GM12878 (cell line): ENCODE measurements around the gene SLC34A1. TPM values are rescaled to one million over a fixed set of nuclear protein-coding genes. Genes with fewer than 3 reads are reported as not detected.

Experiments
- ATAC-seq: fragments of 200-7000 bp; cut with Tn5 transposase; 3 replicates; pipeline ENCODE4 v1.9.1; 2020; ENCODE audit warnings: mild to moderate bottlenecking, moderate library complexity
- BruUV-seq: library from RNA; stranded (reverse); fragments of 400-500 nt; replicated peaks from 2 replicates; lab custom pipeline; 2021; lab: Mats Ljungman, UMichigan
- CTCF ChIA-PET: fragments of 300-600 bp; sonication (Branson Sonifier 250); formaldehyde crosslinking; extraction: SDS; loops from one replicate; lab custom pipeline; 2021; ENCODE audit warnings: inconsistent platforms; lab: Yijun Ruan, JAX
- POLR2A ChIA-PET: fragments of 350-600 bp; formaldehyde crosslinking; extraction: SDS; loops from one replicate; lab custom pipeline; 2021; ENCODE audit warnings: inconsistent platforms; lab: Charles Lee
- RAD21 ChIA-PET: fragments of 300-600 bp; sonication (Branson Sonifier 250); formaldehyde crosslinking; loops from one replicate; lab custom pipeline; 2023; ENCODE audit warnings: antibody characterized with exemption; ENCODE audit not compliant: unreplicated experiment; lab: Charles Lee
- SMC1A ChIA-PET: fragments of 300-600 bp; sonication (Branson Sonifier 250); formaldehyde crosslinking; loops from one replicate; lab custom pipeline; 2023; ENCODE audit not compliant: unreplicated experiment, uncharacterized antibody; lab: Charles Lee
- DNase-seq: peaks from one replicate; pipeline ENCODE4 v3.0.0-alpha.2; 2011; ENCODE audit warnings: low read depth, low spot score
- FAIRE-seq: peaks from 3 replicates; lab custom pipeline; 2011; peaks lifted over from hg19 to GRCh38; lab: Jason Lieb, UNC
- H2AFZ ChIP-seq: 2 replicates; pipeline ENCODE4 v1.6.0; 2011; ENCODE audit warnings: low read depth, low read length, control low read depth; ENCODE audit not compliant: control insufficient read depth
- H3K27ac ChIP-seq: 2 replicates; pipeline ENCODE4 v1.5.1; 2011; ENCODE audit warnings: control low read depth; ENCODE audit not compliant: control insufficient read depth, insufficient read depth
- H3K27me3 ChIP-seq, 2 experiments: replicated peaks in 1 of 2; 2 replicates each; pipeline versions ENCODE4 v1.6.0 to v1.6.1; 2011; ENCODE audit warnings: low read length in 1 of 2; ENCODE audit not compliant: control insufficient read depth in 2 of 2, insufficient read depth in 2 of 2
- H3K36me3 ChIP-seq, 2 experiments: 2 replicates each; pipeline ENCODE4 v1.5.1; 2011; ENCODE audit warnings: low read length in 1 of 2; ENCODE audit not compliant: control insufficient read depth in 2 of 2, insufficient read depth in 2 of 2
- H3K4me1 ChIP-seq: 2 replicates; pipeline ENCODE4 v1.6.1; 2011; ENCODE audit warnings: mild to moderate bottlenecking, low read length, moderate library complexity, mixed read lengths; ENCODE audit not compliant: control insufficient read depth, insufficient read depth
- H3K4me2 ChIP-seq: 2 replicates; pipeline ENCODE4 v1.6.0; 2011; ENCODE audit warnings: control low read depth; ENCODE audit not compliant: control insufficient read depth, insufficient read depth
- H3K4me3 ChIP-seq: fragments of 200-600 bp; sonication (generic); 2 replicates; pipeline ENCODE4 v1.5.1; 2016
- H3K79me2 ChIP-seq: 2 replicates; pipeline ENCODE4 v1.6.0; 2011; ENCODE audit warnings: low read length; ENCODE audit not compliant: control insufficient read depth, insufficient read depth
- H3K9ac ChIP-seq: 2 replicates; pipeline ENCODE4 v1.8.0; 2011; ENCODE audit warnings: low read length, control low read depth, mixed read lengths; ENCODE audit not compliant: control insufficient read depth, insufficient read depth
- H3K9me3 ChIP-seq: replicated peaks from 3 replicates; pipeline ENCODE4 v1.5.1; 2011; ENCODE audit warnings: mild to moderate bottlenecking, low read length; ENCODE audit not compliant: control insufficient read depth, insufficient read depth
- H4K20me1 ChIP-seq: 2 replicates; pipeline ENCODE4 v1.6.0; 2011; ENCODE audit not compliant: control insufficient read depth, insufficient read depth
- BCL3 ChIP-seq: IDR thresholded peaks from 2 replicates; pipeline ENCODE4 v1.6.1; 2011; ENCODE audit warnings: borderline replicate concordance, low read depth, mild to moderate bottlenecking, moderate library complexity, low read length; ENCODE audit not compliant: insufficient read depth, poor library complexity, severe bottlenecking
- EGR1 ChIP-seq, 2 experiments: IDR thresholded peaks; 1 replicate in 1 of 2; 2 replicates in 1 of 2; pipeline ENCODE4 v1.6.1; 2011 to 2012; ENCODE audit warnings: low read depth in 2 of 2, low read length in 2 of 2, borderline replicate concordance in 1 of 2, mild to moderate bottlenecking in 1 of 2, moderate library complexity in 1 of 2
- NR2F1 ChIP-seq: fragments of 450-650 bp; conservative IDR thresholded peaks from 2 replicates; pipeline ENCODE4 v1.6.1; 2017; ENCODE audit warnings: mild to moderate bottlenecking
- WGBS: methylation state at CpG from one replicate; pipeline ENCODE4 v1.1.6; 2016; ENCODE audit warnings: low lambda C conversion rate; ENCODE audit not compliant: insufficient replicate concordance, insufficient coverage; ENCODE audit errors: missing lambda C conversion rate; 5-methylcytosine and 5-hydroxymethylcytosine counted together
- in situ Hi-C: fragments of 300-500 bp; cut with MboI; formaldehyde crosslinking; loops from 9 replicates; pipeline ENCODE4 v1.14.3; 2018; ENCODE audit warnings: mixed read lengths
- intact Hi-C: fragments of 100-400 bp; cut with micrococcal nuclease; formaldehyde crosslinking; loops from one replicate; pipeline ENCODE4 v1.14.2; 2022; ENCODE audit not compliant: unreplicated experiment
- polyA plus RNA-seq, 11 experiments: library from polyadenylated mRNA; depleted of rRNA in 4 of 11; unstranded in 6 of 11; stranded (reverse) in 5 of 11; fragments of >200 nt; fragmentation: Nextera tagmentation in 4 of 11; fragmentation: Illumina TruSeq in 1 of 11; extraction: Ambion mirVana in 4 of 11; extraction: Trizol in 1 of 11; gene quantifications; 1 replicate in 1 of 11; 2 replicates in 10 of 11; pipeline versions ENCODE4 v1.2.1 to v1.2.3, GENCODE V29; 2011 to 2016; ENCODE audit warnings: inconsistent platforms in 2 of 11, missing spikeins in 2 of 11, low read depth in 1 of 11
- total RNA-seq, 4 experiments: library from RNA; depleted of rRNA in 3 of 4; stranded (reverse); fragments of >200 nt in 3 of 4; fragmentation: Illumina TruSeq in 1 of 4; extraction: Trizol in 1 of 4; gene quantifications; 2 replicates each; pipeline versions ENCODE4 v1.2.1 to v1.2.3, GENCODE V29; 2013 to 2021

The SLC34A1 gene
- total and polyA plus RNA-seq, 10 of the 15 experiments (the other 5 are each of a cell fraction or from before 2014, with no cell fraction given) = 0.03 to 0.14 (median 0.09) TPM; not detected in 2

DNA sequence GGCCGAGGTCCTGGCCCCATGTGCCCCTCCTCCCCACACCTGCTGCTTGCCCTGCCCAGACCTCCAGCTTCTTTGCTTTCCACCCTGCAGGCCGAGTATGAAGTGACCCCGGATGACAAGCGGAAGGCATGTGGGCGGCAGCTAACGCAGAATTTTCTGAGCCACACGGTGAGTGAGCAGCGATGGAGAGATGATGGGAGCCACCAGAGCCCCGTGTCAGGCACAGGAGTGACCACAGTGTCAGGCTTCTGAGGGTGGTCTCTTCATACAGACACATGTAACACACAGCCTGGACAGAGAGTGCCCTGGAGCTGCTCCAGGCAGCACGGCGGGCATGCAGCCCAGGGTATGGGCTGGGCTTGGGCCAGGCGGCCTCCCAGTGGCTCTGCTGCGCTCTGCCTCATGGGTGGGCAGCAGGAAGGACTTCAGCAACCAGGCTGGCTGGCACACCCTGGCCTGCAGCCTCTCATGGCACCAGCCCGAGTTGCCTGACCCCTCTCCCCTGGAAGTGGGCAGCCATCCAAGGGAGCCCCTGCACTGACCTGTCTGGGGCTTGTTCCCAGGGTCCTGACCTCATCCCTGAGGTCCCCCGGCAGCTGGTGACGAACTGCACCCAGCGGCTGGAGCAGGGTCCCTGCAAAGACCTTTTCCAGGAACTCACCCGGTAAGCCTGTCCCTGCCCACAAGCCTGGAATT, 48.1 kb downstream of the SLC34A1 start:
- ChIA-PET SMC1A (interaction anchor here (0.6 to 7.2 kb wide), 10 partner anchors 11 to 632 kb away, joined by 3 to 73 read pairs (median 6); partner anchors contain the start of gene PRR7), CTCF (interaction anchor here (0.6 to 13.2 kb wide), 8 partner anchors 15 to 119 kb away, joined by 3 to 188 read pairs (median 4); partner anchors contain the start of genes PFN3 and PRR7), RAD21 (interaction anchor here (0.8 to 11.0 kb wide), 11 partner anchors 16 to 123 kb away, joined by 3 to 288 read pairs (median 4); partner anchors contain the start of gene PRR7), POLR2A (interaction anchor here (1.5 to 13.4 kb wide), 6 partner anchors 10 to 75 kb away, joined by 4 to 358 read pairs (median 56); partner anchors contain the start of genes F12, PFN3 and PRR7)
- no peaks in the 10 kb centered on the region for H3K27me3 ChIP-seq
- WGBS = 38% methylated on average over 18 of the region's 18 CpGs
- H3K9ac ChIP-seq = peak overlapping the region; percentile 93
- no peak for DNase-seq
- peaks cover 33 to 43% of the 10 kb centered on the region in 2 experiments for H3K36me3 ChIP-seq
- BruUV-seq = no TSS peak
- H3K79me2 ChIP-seq = peaks cover 51% of the 10 kb centered on the region
- no peaks in the 10 kb centered on the region for H3K9me3 ChIP-seq
- no peak for ATAC-seq
- FAIRE-seq = peak; percentile 18
- intact Hi-C loops = no loop called here
- in situ Hi-C loops = no loop called here
- no peaks in the 10 kb centered on the region for H4K20me1 ChIP-seq
- TF ChIP-seq NR2F1 = 0 out of 2 replicates have a peak, but pooled peaks have one; percentile 28
- no peak for TF ChIP-seq BCL3
- peak in 1 of 2 experiments; percentile 36; a peak in 1 of 3 replicates for TF ChIP-seq EGR1 (IDR thresholded peaks at IDR 0.05; ENCODE audit: borderline replicate concordance in 1 of 2, low read depth in 2 of 2, low read length in 2 of 2)
- peak overlapping the region; percentile 65 for H3K4me2 ChIP-seq
- peak overlapping the region; percentile 38; the same call in 1 of the 2 replicates for H3K4me3 ChIP-seq
- H3K4me1 ChIP-seq = peaks cover 49% of the 10 kb centered on the region
- H2AFZ ChIP-seq = no peak overlapping the region
- H3K27ac ChIP-seq = peak overlapping the region; percentile 94
